ENCODE measurements around the gene PHF2.

PHF2 gene

DNA sequence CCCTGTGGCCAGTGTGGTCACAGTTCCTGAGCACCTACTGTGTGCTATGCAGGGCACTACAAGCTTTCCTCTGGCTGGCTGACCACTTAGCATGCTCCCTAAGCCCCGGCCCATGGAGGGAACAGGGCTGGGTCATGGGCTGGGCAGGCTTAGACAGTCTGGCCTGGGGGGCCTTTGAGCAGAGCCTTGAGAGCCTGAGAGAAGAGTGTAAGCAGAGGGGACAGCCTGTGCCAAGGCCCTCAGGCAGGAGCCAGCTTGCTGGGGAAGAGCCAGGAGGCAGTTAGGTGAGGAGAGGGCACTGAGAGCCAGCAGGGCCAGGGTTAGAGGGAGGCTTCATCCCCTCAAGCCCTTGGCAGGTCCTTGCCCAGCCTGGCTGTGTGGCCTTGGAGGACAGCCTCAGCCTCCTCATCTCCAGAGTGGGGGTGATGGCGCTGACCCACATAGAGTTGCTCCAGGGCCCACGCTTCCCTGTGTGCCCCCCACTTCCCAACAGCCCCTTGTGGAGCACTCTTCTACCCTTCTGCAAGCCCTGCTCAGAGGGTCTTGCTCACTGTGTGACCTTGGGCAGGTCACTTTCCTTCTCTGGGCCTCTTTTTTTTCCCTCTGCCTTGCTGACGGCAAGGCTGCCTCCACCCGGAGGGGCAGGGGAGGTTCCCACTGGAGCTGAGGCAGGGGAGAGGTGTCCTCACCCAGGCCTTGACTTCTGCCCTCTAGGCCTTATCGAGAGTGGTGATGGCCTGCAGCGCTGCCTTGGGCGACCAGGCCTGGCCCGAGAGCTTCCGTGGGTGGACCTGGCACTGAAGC is 107.1 kb downstream of the PHF2 start:
- intact Hi-C loops (cut with DNase I), result loop anchor here (2.0 kb wide), 1 partner anchor 529 kb away; no protein-coding TSS in a partner anchor
- peak in 4 of 10 donors; percentile 4 to 66 (median 32) for DNase-seq

DNA sequence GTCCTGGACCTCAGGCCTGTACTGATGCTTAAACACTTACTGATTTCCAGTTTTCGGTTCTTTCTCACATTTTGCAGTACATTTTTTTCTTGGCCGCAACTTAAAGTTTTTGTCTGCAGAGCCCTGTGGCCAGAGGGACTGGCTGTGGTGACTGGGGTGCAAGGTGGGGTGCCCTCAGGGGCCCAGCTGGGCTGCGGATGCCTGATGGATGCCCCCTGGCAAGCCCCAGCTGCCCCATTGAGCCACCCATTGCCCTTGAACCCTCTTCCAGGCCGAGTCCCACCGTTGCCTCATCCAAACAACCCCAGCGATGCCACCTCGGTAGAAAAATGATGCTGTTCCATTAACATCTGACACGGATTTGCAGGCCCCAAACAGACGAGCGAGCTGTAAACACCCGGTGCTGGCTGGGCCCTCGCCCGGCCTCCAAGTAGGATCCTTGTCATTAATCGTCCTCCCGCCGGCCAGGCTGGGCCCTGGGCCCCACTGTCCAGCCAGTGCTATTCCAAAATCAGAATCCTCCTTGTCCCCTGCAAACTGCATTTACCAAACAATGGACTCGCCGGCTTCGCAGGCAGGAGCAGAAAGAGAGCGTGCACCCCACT is 107.9 kb downstream of the PHF2 start:
- DNase-seq, result peak in 3 of 10 donors; percentile 3 to 67 (median 52)
- intact Hi-C loops (cut with DNase I), result no loop called here

DNA sequence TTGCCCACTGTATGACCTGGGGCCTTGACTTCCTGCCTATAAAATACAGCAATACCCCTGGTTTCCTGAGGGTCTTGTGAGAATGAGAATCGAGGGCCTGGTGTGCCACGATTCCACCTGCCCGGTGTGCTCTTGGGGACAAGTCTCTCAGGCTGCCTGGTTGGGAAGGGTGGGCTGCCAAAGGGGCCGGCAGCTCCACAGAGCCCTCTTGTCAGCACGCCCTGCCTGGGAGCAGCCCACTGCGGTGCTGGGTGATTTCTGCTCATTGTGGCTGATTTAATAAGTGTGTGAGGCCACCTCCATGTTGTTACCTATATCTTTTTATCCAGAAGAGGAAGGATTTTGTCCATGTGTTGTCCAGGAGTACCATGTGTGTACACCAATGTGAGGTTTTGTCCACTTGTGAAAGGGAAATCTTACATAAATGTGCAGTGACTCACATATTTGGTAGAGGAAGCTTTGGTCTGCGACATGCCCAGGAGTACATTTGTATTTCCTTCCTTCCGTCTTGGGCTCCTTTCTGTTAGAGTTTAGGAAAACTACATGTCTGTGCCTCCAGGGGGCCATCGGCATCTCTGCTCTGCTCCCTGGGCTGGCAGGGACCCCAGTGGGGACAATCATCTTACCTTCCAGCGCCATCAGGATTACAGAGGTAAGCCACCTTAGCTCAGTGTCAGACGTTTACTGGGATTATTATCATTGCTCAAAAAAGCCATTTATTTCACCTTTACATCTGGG is 108.6 kb downstream of the PHF2 start:
- intact Hi-C loops (cut with DNase I), result no loop called here
- DNase-seq, result peak in 2 of 10 donors; percentile 3 to 66

DNA sequence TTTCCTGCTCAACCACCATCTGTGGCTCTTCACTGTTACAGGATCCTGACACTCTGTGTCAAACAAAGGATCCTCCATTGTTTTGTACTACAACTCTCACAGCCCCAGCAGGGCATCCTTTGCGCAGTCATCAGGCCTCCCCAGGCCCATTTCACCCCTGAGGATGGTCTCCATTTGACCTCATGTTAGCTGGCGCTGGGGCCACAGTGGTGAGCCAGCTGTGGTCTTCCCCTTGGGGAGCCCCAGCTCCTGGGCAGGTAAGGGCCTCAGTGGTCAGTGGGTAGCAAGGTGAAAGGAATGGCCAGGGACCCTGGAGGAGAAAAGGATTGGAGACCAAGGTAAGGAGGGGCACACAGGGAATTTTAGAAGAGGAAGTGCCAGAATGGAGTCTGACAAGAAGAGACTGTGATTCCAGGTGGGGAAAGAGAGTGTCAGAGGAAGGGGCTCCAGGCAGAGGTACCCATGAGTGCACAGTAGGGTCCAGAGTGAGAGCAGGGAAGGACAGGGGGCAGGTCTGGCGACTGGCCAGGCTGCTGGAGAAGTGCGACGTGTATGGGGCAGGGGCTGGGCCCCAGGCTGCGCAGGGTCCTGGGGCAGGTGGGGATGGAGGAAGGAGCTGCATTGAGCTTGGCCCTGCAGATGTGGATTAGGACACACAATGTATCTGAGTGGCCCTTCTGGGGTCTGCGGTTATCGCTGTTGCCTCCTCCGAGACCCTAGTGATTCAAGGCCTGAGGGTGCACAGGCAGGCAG is 109.9 kb downstream of the PHF2 start:
- DNase-seq, result peak in 3 of 10 donors; percentile 43 to 62 (median 51)
- intact Hi-C loops (cut with DNase I), result no loop called here

DNA sequence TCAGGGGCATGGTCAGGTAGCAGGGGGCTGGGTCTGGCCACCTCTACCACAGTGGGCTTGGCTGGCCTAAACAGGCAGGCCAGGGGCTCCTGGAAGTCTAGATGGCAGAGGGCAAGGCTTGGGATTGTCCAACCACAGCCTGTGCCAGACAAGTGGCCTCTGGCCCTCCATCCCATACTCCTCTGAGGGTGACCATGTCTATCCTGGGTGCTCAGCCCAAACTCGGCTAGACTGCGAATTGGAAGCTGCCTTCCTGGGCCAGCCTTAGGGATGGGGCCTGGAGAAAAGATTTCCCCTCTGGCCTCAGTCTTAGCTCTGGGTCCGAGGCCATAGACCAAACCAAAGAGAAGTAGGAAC is 110.5 kb downstream of the PHF2 start:
- DNase-seq, result peak in 3 of 10 donors; percentile 22 to 56 (median 43)
- intact Hi-C loops (cut with DNase I), result no loop called here

DNA sequence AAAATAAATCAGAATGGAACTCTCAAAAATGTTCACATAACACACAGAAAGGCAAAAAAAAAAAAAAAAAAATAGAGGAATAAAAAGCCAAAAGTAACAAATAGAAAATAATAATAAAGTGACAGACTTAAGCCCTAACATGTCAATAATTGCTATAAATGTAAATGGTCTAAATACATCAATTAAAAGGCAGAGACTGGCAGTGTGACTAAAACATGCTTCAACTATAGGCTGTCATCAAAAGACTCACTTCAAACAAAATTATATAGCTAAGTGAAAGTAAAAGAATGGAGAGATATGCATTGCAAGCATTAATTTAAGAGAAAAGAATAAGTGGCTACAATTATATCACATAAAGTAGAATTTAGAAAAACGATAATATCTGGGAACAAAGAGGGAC is 114.2 kb downstream of the PHF2 start:
- no peak for DNase-seq
- intact Hi-C loops (cut with DNase I), result no loop called here

DNA sequence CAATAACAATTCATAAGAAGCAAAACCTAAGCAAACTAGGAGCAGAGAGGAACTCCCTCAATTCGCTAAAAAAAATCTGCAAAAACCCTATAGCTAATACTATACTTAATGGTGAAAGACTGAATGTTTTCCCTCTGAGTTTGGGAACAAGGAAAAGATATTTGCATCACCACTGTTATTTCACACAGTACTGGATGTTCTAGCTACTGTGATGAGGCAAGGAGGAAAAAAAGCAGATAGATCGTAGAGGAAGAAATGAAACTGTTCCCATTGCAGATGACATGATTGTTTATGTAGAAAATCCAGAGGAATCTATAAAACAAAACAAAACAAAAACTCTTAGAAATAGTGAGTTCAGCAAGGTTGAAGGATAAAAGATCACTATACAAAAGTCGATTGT is 116.7 kb downstream of the PHF2 start:
- intact Hi-C loops (cut with DNase I), result no loop called here
- no peak for DNase-seq

DNA sequence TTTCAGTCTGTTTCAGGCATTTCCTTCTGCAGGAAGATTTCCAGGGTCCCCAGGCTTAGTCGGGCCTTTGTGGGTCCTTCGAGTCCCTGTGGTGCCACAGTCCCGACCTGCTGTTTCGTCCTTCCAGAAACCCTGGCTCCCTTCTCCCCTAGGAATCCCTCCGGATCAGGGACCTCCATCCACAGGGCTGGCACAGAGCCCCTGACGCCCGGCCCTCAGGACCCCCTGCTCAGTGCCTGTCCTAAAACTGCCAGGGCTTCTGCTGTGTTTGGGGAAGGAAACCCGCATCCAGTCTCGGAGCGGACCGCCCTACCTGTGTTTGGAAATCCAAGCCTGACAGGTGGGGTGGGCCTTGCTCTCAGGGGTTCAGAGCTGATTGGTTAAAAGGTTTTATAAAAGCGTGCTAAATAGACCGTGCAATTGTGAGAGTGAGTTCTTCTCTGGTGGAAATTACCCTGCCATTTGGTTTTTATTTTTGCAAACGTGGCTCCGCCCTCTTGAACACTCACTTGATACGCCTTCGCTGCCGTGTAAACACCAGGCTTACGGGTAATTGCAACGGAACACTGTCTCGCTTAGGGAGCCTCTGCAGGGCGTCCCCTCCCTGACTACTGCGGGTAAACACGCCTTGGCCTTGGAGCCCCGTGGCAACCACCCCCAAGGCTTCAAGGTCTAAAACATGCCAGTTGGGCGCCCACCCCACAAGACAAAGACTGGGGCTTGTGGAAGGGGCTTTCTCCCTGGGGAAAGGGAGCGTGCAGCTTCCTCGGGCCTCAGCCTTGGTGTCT is 121.2 kb downstream of the PHF2 start:
- DNase-seq, result peak in 2 of 10 donors; percentile 64 to 73
- intact Hi-C loops (cut with DNase I), result no loop called here

DNA sequence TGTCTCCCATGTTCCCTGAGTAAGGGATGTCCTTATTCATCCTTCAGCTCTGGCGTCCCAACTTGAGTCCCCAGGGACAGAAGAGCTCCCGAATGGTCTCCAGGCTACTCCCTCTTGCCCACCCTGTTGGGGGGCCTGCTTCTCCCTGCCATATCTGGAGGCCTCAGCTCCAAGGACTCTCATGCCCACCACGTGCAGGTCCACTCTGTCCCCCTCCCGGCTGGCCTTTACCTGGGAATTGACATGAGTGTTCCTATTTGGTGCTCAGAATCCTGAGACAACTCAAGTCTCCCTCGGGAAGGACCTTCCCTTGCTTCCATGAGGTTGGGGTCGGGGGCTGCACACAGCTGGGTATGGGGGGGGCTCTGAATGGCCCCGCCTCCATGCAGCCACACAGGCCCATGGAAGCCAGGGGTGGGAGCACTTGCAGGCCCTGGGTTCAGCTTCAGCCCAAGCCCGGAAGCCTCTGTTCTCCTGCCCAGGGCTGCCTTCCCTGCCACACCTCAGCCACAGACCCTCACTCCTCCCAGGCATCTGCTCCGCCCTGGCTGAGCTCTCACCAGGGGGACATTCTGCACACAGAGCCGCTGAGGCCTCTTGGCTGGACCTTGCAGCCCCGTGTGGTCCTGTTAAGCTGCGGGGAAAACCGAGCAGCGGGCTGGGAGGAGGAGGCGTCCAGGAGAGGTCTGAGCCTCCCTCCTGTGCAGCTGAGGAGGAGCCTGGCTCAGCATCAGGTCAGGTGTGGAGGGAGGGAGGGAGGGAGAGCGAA is 121.9 kb downstream of the PHF2 start:
- peak in 1 of 10 donors; percentile 73 for DNase-seq

DNA sequence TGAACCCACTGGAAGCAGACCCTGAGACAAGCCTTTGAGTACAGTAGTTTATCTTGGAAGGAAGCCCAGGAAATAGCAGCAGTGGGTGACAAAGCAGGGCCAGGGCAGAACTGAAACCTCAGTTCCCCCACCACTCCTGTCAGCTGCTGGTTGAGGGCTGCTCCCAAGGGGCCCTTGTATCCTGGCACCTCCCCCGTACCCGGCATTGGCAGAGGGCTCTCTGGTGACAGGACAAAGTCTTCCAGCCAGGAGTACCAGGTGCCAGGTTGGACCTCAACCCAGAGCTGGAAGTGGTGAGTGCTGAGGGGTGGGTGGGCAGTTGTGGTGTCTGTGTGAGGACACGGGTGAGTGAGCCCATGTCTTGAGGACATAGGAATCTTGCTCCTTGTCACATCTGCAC is 123.3 kb downstream of the PHF2 start:
- peak in 2 of 10 donors; percentile 39 to 69 for DNase-seq
- intact Hi-C loops (cut with DNase I), result no loop called here

More for the DNA sequence above, 121.9 kb downstream of the PHF2 start:
- intact Hi-C loops (cut with DNase I), result no loop called here

DNA sequence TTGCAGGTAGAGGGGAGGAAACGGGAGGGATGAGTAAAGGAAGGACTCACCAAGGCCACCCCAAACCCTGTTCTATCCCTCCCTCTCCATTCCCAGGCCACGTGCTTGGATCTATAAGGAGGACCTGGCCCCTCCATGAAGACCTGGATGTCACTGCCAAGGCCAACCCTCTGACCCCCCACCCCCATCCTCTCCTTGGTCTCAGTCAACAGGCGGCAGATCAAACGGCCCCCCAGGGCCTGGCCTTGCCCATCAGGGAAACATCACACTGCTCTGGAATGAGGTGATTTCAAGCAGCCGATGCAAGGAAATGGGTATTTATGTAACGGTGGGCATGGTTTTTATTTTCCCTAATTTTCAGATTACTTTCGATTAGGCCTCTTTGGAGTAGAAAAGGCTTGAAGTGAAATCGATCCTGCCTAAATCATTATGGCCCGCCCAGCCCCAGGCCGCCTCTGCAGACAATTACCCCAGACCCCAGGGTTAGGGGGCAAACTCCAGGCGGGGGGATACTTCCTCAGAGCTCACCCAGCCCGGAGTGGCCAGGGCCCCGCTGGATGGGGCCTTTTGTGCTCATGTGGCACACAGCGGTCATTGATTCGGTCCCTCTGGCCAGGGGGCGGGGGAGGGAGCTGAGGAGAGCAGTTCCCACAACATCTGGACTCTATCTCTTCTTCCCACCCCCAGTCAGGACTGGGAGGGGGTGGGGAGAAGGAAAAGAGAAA is 125.3 kb downstream of the PHF2 start:
- intact Hi-C loops (cut with DNase I), result no loop called here
- DNase-seq, result no peak

DNA sequence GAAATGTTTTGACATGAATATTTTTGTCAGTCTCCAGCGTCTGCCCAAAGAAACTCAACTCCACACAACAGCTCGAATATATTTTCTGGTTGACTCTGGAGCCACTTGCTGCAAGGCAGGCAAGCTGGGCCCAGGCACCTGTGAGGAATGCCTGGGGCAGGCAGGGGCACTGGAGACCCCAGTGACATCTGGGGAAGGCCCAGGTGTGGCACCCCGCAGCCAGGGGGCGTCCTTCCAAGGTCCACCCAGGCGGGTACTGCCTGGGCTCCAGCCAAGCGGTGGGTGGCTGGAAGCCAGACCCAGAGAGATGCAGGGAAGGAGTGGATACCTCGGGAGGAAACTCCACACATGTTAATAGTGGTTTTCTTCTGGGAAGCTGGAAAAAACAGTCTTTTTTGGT is 125.9 kb downstream of the PHF2 start:
- peak in 1 of 10 donors; percentile 67 for DNase-seq
- intact Hi-C loops (cut with DNase I), result no loop called here

DNA sequence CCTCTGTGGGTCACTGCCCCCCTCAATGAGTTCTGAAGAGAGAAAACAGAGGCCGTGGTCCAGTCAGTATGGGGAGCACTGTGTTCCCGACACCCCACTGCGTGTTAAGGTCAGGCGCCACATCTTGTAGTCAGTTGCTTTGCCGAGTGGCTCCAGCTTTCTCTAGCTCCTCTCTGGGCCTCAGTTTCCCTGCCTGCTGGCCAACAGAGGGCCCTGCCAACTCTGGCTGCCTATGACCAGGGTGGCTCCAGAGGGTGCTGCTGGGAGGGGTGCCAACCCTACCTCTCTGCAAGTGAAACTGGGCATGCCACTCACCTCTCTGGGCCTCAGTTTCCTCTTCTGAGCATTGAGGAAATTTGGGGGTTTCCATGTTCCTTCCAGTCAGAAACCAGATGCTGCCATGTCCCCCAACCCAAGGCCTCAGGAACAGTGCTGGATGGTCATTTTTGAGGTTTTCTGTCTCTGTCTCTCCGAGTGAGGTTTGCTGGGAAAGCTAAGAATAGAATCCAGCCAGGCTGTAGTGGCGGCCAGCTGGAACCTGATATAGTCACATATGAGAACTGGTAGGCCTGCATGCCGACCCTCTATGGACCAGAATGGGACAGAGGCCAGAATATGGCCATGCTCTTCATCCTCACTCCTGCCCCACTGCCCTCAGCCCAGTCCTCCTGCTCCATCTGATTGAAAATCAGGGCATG is 132.1 kb downstream of the PHF2 start:
- intact Hi-C loops (cut with DNase I), result no loop called here
- DNase-seq, result peak in 1 of 10 donors; percentile 36

DNA sequence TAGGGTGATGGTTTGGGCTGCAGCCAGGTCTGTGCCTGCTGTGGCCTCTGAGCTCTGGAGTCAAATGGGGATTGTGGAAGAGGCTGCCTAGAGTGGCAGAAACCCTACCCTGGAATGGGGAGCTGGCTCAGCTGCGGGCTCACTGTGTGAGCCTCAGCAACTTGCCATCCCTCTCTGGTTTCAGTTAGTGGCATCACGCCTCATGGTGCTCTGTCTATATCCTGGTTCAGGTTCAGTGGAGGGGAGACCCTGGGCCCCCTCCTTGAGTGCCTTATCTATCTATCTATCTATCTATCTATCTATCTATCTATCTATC is 132.6 kb downstream of the PHF2 start:
- intact Hi-C loops (cut with DNase I), result no loop called here
- no peak for DNase-seq

DNA sequence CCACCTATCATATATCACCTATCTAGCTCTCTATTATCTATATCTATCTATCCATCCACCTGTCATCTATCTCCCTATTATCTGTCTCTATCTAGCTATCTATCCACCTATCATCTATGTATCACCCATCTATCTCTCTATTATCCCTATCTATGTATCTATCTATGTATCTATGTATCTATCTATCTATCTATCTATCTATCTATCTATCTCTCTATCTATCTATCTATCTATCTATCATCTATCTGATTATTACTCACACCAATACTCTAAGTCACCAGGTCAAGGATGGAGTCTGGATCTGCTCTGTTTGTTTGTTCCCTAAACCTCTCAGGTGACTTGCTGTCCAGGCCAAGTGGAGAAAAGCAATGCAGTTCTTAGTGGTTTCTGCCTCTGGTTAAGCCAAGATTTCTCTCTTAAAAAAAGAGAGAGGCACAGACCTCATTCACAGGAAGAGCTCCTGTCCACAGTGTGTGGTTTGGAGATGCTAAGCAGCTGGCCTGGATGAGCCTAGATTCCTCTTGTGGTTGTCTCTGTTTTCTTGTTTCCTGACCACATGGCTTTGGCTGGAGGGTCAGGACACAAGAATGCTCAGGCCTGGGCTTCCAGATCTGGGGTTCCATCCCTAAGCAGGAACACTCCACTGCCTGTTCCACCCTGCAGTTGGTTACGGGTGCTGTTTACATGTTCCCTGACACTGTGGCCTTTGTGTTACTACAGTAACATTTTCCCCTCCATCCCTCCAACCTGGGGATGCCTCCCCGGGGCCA is 133.4 kb downstream of the PHF2 start:
- no peak for DNase-seq
- intact Hi-C loops (cut with DNase I), result no loop called here

DNA sequence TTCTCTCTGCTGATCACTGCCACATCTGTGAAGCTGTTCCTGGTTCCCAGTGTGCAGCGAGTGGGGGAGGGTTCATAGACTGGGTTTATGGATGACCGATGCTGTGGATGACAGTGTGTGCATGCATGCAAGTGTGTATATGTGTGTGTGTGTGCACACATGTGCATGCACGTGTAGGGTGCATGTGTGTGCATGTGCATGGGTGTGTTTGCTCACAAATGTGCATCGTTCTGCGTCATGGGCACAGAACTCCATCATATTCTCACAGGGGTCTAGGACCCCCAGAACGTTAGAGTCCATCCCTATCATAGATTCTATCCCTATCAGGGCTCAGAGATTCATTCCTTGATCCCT is 134.0 kb downstream of the PHF2 start:
- intact Hi-C loops (cut with DNase I), result no loop called here
- no peak for DNase-seq

DNA sequence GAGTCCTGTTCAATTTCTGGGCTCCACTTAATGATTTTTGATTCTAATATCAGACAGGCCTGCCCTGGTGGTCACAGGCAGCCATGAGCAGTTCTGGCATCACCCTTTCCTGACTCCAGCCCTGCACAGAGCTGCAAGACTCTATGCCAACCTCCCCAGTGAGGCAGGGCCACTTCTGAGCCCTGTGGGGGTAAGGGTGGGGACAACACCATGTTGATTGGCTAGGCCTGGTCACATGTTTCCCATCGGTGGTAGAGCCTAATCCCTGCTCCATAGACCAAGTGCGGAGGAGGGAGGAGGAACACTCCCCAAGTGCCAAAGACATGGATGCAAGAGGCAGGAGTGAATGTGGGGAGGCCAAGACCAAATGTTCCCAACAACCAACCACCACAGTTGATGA is 134.6 kb downstream of the PHF2 start:
- DNase-seq, result no peak
- intact Hi-C loops (cut with DNase I), result no loop called here
